Right ventricle myocardium superior (tissue), 1 donor: ENCODE data around the gene MYH10. TPM values are rescaled to one million over a fixed set of nuclear protein-coding genes. Genes with fewer than 3 reads are reported as not detected.

Experiments
- ATAC-seq: fragments of 200-7000 bp; cut with Tn5 transposase; one replicate; pipeline ENCODE4 v1.9.1; 2020; ENCODE audit warnings: mild to moderate bottlenecking; ENCODE audit not compliant: poor library complexity
- DNase-seq: peaks from one replicate; pipeline ENCODE4 v3.0.0-alpha.2; 2020
- intact Hi-C: fragments of 100-400 bp; cut with DNase I; formaldehyde crosslinking; loops from one replicate; pipeline ENCODE4 v1.11.2; 2022
- total RNA-seq: library from RNA; stranded (reverse); fragmentation: NEBNext Ultra II Directional; extraction: Animal tissue kit (Norgen Biotek cat#: 25700); gene quantifications from one replicate; pipeline ENCODE4 v1.2.1, GENCODE V29; 2021
- donor health status: DM: no; HTN: yes; CAD: no; lungs with severe emphysema.

MYH10 gene
- total RNA-seq, 1 donor from 2014 or later, result 31.5 TPM

GRCh38 chr17:8468980-8469379 is 161.5 kb downstream of the MYH10 start:
- intact Hi-C loops, result no loop called here
- ATAC-seq, result no peak
- peak; percentile 49 for DNase-seq

GRCh38 chr17:8468127-8468526 is 162.4 kb downstream of the MYH10 start:
- ATAC-seq, result peak; percentile 29
- intact Hi-C loops, result no loop called here
- DNase-seq, result peak; percentile 61

GRCh38 chr17:8467527-8467926 is 163.0 kb downstream of the MYH10 start:
- ATAC-seq, result no peak
- intact Hi-C loops, result no loop called here

GRCh38 chr17:8466873-8467272 is 163.7 kb downstream of the MYH10 start:
- ATAC-seq (no peak), DNase-seq (no peak)
- intact Hi-C loops, result no loop called here

More at GRCh38 chr17:8467527-8467926, 163.0 kb downstream of the MYH10 start:
- no peak for DNase-seq

DNA sequence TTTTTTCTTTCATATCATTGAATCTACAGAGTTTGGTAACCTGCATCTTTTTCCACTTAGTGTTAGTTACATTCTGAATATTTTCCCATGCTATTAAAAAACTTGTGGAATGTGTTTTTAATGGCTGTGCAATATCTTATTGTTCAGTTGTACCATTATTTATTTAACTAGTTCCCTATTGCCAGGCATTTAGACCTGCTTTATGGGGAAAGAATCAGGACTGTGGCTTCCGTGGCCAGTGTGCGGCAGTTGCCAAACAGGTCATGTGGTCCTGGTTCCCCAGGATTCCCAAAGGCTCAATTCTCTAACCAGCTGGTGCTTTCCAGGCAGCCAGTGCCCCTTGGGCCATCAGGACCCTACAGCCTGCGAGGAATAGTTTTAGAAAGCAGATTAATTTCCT is 164.1 kb downstream of the MYH10 start:
- no peak for ATAC-seq
- intact Hi-C loops, result no loop called here
- DNase-seq, result no peak

- ATAC-seq (no peak), DNase-seq (no peak)
- intact Hi-C loops, result no loop called here
These were observed 164.8 kb downstream of the MYH10 start for GRCh38 chr17:8465759-8466158.

GRCh38 chr17:8465356-8465755 is 165.2 kb downstream of the MYH10 start:
- DNase-seq (no peak), ATAC-seq (peak; percentile 5)
- intact Hi-C loops, result no loop called here

- DNase-seq (no peak), ATAC-seq (peak; percentile 16)
- intact Hi-C loops, result no loop called here
These were observed 165.6 kb downstream of the MYH10 start for GRCh38 chr17:8464941-8465340.

DNA sequence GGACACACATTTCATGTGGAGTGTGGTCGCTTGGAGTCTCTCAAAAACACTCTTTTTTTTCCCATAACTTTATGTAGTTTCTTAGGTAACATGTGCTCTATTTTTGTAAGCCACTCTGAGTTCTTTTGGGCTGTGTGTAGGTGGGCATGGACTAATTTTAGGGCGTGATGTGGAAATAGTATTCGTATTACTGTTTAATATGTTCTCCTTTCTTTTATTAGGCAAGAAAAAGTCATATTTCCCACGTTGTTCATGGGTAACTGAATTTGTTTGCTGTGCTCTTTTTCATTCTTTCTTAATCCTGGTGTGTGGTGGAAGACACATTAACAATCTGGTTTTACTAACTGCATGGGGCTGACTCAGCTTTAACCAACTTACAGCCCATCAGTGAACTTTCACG is 167.4 kb downstream of the MYH10 start:
- intact Hi-C loops, result no loop called here
- ATAC-seq (no peak), DNase-seq (no peak)

- intact Hi-C loops, result no loop called here
- DNase-seq (no peak), ATAC-seq (no peak)
These were observed 168.0 kb downstream of the MYH10 start for GRCh38 chr17:8462564-8462963.

DNA sequence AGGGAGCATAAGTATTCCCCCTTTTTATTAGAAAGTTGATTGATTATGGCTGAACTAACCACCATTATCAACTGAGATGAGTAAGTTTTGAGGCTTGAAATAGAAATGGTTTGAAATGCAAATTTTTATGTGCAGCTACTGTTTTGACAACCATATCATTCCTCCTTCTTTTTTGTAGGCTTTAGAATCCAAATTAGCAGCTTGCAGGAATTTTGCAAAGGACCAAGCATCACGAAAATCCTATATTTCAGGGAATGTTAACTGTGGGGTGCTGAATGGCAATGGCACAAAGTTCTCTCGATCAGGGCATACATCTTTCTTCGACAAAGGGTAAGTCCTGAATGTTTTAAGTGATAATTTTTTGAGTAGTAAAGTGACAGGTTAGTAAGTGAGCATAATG is 170.7 kb downstream of the MYH10 start:
- intact Hi-C loops, result no loop called here
- ATAC-seq (no peak), DNase-seq (no peak)

DNA sequence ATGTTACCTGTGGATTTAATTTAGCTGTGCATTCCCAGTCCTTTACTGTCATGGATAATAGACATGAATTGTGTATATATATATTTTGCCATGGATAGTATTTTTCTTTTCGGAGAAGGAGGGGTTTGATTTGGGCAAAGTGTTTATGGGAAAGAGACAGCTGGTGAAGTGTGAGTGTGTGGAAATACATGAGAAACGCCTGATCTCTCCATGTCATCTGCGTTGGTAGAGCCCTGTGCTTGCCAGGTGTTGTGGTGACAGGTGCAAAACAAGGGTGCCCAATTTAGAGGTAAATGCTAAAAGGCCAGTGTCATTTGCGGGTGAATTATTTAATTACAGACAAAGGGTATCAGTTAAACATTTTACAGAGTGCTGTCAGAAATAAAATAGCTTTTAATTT is 171.4 kb downstream of the MYH10 start:
- no peak for DNase-seq
- intact Hi-C loops, result no loop called here
- no peak for ATAC-seq

DNA sequence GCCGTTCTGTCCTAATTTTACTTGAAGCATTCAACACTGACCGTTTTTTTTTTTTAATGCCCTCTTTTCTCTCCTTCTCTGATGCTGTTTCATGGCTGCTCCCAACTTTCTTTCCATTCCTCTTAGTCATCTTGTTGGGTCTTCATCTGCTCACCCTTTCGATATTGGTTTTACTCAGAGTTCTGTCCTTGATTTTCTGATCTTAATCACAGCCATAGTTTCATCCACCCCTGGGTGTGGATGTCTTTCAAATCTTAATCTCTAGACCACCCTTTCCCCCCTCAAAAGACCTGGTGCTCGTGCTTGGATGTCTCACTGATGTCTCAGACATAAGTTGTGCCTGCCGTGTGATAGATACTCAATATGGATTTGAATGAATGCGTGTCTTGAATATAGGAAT is 172.4 kb downstream of the MYH10 start:
- intact Hi-C loops, result no loop called here
- ATAC-seq (no peak), DNase-seq (no peak)

- intact Hi-C loops, result no loop called here
- ATAC-seq (no peak), DNase-seq (no peak)
These were observed 174.8 kb downstream of the MYH10 start for GRCh38 chr17:8455665-8456209.

DNA sequence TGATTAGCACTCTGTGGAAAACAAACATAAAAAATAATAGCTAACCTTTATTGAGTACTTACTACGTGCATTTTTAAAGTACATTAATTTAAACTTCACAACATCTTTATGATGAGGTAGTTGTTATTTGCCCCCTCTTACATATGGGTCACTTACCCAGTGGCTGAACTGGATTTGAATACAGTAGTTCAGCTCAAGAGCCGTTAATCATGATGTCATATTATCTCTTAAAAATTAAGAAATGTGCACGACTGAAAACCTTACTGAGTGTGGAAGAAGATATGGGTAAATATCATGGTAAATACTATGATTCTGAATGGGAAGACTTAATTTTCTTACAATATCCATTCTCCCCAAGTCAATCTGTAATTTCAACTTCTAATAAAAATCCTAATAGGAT is 177.2 kb downstream of the MYH10 start:
- no peak for DNase-seq
- ATAC-seq, result no peak
- intact Hi-C loops, result no loop called here

- intact Hi-C loops, result no loop called here
- no peak for ATAC-seq
These were observed 178.5 kb downstream of the MYH10 start for GRCh38 chr17:8451933-8452614.

GRCh38 chr17:8448310-8448709 is 182.2 kb downstream of the MYH10 start:
- no peak for ATAC-seq
- intact Hi-C loops, result no loop called here
- no peak for DNase-seq

More at GRCh38 chr17:8451933-8452614, 178.5 kb downstream of the MYH10 start:
- no peak for DNase-seq

DNA sequence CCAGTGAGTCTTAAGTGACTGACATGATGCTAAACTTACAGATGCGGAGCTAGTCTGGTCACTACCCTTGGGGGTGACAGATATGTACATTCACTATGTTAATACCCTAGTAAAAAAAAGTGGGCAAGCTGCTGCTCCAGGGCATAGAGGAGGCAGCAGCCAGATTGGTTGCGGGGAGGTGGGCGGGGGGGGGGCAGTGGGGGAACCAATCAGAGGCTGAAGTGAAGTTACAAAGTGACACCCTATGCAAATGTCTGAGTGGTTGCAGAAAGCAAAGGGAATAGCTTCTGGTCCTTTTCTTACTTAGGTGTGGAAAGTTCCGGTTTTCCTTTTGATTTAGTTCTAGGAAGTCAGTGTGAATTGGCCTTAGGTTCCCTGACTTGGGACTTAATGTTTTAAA is 182.7 kb downstream of the MYH10 start:
- no peak for DNase-seq
- peak; percentile 58 for ATAC-seq
- intact Hi-C loops, result no loop called here

DNA sequence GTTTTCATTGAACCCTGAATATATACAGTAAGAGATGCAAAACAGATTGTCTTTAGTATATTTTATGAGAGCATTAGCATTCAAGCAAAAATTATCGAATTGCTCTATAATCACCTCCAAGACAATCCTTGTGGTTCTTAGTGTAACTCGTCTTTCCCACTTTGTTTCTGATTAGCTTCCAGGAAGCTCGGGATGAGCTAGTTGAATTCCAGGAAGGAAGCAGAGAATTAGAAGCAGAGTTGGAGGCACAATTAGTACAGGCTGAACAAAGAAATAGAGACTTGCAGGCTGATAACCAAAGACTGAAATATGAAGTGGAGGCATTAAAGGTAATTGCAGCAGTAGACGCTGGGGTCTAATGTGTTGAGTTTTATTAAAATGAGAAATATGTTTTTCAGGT is 185.0 kb downstream of the MYH10 start:
- intact Hi-C loops, result no loop called here
- ATAC-seq, result no peak
- DNase-seq, result no peak

- intact Hi-C loops, result no loop called here
- DNase-seq (no peak), ATAC-seq (no peak)
These were observed 186.0 kb downstream of the MYH10 start for GRCh38 chr17:8444494-8444893.

GRCh38 chr17:8443756-8444155 is 186.8 kb downstream of the MYH10 start:
- DNase-seq (no peak), ATAC-seq (no peak)
- intact Hi-C loops, result no loop called here
